Activated CD8-positive, alpha-beta memory T cell treated with anti-CD3 and anti-CD28 coated beads for 36 hours (primary cell): Measurements from ENCODE around the gene DPH5. TPM values are rescaled to one million over a fixed set of nuclear protein-coding genes. Genes with fewer than 3 reads are reported as not detected.
"Not testable (repeated sequence)": the region's sequence is repeated elsewhere in the genome, so short reads cannot be mapped to it uniquely, and the experiment has no call there.

Source experiments
- CTCF ChIA-PET: fragments of 350-600 bp; sonication (Branson Sonifier 250); formaldehyde crosslinking; loops from one replicate; lab custom pipeline; 2021; ENCODE audit warnings: antibody characterized with exemption; lab: Charles Lee
- POLR2A ChIA-PET: fragments of 350-600 bp; sonication (Branson Sonifier 250); formaldehyde crosslinking; loops from one replicate; lab custom pipeline; 2021; ENCODE audit warnings: antibody characterized with exemption; lab: Charles Lee
- total RNA-seq, 2 experiments: library from RNA; stranded (reverse); gene quantifications; one replicate each; pipeline ENCODE4 v1.2.3, GENCODE V29; 2021

The DPH5 gene
- total RNA-seq, 2 experiments from 2014 or later = 66.9 to 67.9 TPM

- CTCF ChIA-PET = no interaction called here
Observed at GRCh38 chr1:101037316-101037715, 11.7 kb upstream of the DPH5 start.

GRCh38 chr1:101033017-101033416 lies 7.4 kb upstream of the DPH5 start:
- CTCF ChIA-PET = no interaction called here

More at GRCh38 chr1:101037316-101037715, 11.7 kb upstream of the DPH5 start:
- POLR2A ChIA-PET = no interaction called here

GRCh38 chr1:101032129-101032528 lies 6.5 kb upstream of the DPH5 start:
- CTCF ChIA-PET = interaction anchor here (0.6 kb wide), 1 partner anchor 267 kb away, joined by 6 read pairs; no protein-coding TSS in a partner anchor
- POLR2A ChIA-PET = not testable (repeated sequence)

More at GRCh38 chr1:101033017-101033416, 7.4 kb upstream of the DPH5 start:
- POLR2A ChIA-PET = no interaction called here

GRCh38 chr1:101030881-101031280 lies 5.3 kb upstream of the DPH5 start:
- CTCF ChIA-PET = no interaction called here
- POLR2A ChIA-PET = no interaction called here

- CTCF ChIA-PET = no interaction called here
Observed at GRCh38 chr1:101029184-101029583, 3.6 kb upstream of the DPH5 start.

GRCh38 chr1:101028466-101028865 lies 2.9 kb upstream of the DPH5 start:
- CTCF ChIA-PET = no interaction called here
- POLR2A ChIA-PET = no interaction called here

More at GRCh38 chr1:101029184-101029583, 3.6 kb upstream of the DPH5 start:
- POLR2A ChIA-PET = no interaction called here

- POLR2A ChIA-PET = no interaction called here
- CTCF ChIA-PET = no interaction called here
Observed at GRCh38 chr1:101027194-101027772, 1.7 kb upstream of the DPH5 start.

- CTCF ChIA-PET = no interaction called here
- POLR2A ChIA-PET = no interaction called here
Observed at GRCh38 chr1:101026430-101026788, 825 bp upstream of the DPH5 start.

- ChIA-PET POLR2A (interaction anchor here (0.6 to 1.0 kb wide), 3 partner anchors 123 to 223 kb away, joined by 3 to 8 read pairs (median 6); no protein-coding TSS in a partner anchor), CTCF (no interaction called here)
Observed at GRCh38 chr1:101025283-101025656, 314 bp downstream of the DPH5 start.

GRCh38 chr1:101022294-101022693 lies 3.3 kb downstream of the DPH5 start:
- ChIA-PET CTCF (interaction anchor here (1.8 kb wide), 1 partner anchor 266 kb away, joined by 6 read pairs; no protein-coding TSS in a partner anchor), POLR2A (no interaction called here)

GRCh38 chr1:101017448-101017847 lies 8.1 kb downstream of the DPH5 start:
- ChIA-PET CTCF (interaction anchor here (1.1 kb wide), 1 partner anchor 340 kb away, joined by 3 read pairs; no protein-coding TSS in a partner anchor), POLR2A (no interaction called here)

GRCh38 chr1:101013776-101014175 lies 11.8 kb downstream of the DPH5 start:
- CTCF ChIA-PET = no interaction called here

GRCh38 chr1:101008229-101008834 lies 17.3 kb downstream of the DPH5 start:
- POLR2A ChIA-PET = no interaction called here
- CTCF ChIA-PET = no interaction called here

More at GRCh38 chr1:101013776-101014175, 11.8 kb downstream of the DPH5 start:
- POLR2A ChIA-PET = no interaction called here

- CTCF ChIA-PET = interaction anchor here (0.6 kb wide), 1 partner anchor 283 kb away, joined by 3 read pairs; no protein-coding TSS in a partner anchor
- POLR2A ChIA-PET = no interaction called here
Observed at GRCh38 chr1:101006553-101006952, 19.0 kb downstream of the DPH5 start.

GRCh38 chr1:101005871-101006270 lies 19.7 kb downstream of the DPH5 start:
- CTCF ChIA-PET = interaction anchor here (0.6 kb wide), 1 partner anchor 283 kb away, joined by 3 read pairs; no protein-coding TSS in a partner anchor
- POLR2A ChIA-PET = no interaction called here

GRCh38 chr1:101005183-101005582 lies 20.4 kb downstream of the DPH5 start:
- POLR2A ChIA-PET = no interaction called here
- CTCF ChIA-PET = no interaction called here

- ChIA-PET POLR2A (no interaction called here), CTCF (no interaction called here)
Observed at GRCh38 chr1:101004670-101005069, 20.9 kb downstream of the DPH5 start.

GRCh38 chr1:101004061-101004460 lies 21.5 kb downstream of the DPH5 start:
- POLR2A ChIA-PET = no interaction called here
- CTCF ChIA-PET = no interaction called here

- ChIA-PET POLR2A (no interaction called here), CTCF (no interaction called here)
Observed at GRCh38 chr1:101003012-101003650, 22.5 kb downstream of the DPH5 start.

GRCh38 chr1:101002551-101002950 lies 23.0 kb downstream of the DPH5 start:
- ChIA-PET CTCF (no interaction called here), POLR2A (no interaction called here)
